ENCODE data around the gene CNPY1. TPM values are rescaled to one million over a fixed set of nuclear protein-coding genes. Genes with fewer than 3 reads are reported as not detected.

CNPY1 gene
- total RNA-seq (2014; rRNA removed; shearing (Covaris generic)) = not detected in 2 replicates

DNA sequence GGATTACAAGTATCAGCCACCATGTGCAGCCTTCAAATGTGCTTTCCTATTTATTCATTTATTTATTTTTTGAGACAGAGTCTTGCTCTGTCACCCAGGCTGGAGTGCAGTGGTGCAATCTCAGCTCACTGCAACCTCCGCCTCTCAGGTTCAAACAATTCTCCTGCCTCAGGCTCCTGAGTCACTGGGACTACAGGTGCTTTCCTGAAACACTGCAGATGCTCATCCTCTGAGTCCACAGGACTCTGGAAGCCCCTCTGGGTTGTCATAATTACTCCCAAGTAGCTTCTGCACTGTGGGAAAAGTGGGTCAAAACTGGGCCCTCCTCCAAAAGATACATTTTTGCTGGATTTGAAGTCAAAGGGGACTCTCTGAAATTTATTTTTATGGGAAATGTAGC, at the start of gene CNPY1:
CNPY1 (minus strand) TSS at position 111 of the 400 bp plus-strand sequence. CDS start 630 bp downstream, outside the sequence.

DNA sequence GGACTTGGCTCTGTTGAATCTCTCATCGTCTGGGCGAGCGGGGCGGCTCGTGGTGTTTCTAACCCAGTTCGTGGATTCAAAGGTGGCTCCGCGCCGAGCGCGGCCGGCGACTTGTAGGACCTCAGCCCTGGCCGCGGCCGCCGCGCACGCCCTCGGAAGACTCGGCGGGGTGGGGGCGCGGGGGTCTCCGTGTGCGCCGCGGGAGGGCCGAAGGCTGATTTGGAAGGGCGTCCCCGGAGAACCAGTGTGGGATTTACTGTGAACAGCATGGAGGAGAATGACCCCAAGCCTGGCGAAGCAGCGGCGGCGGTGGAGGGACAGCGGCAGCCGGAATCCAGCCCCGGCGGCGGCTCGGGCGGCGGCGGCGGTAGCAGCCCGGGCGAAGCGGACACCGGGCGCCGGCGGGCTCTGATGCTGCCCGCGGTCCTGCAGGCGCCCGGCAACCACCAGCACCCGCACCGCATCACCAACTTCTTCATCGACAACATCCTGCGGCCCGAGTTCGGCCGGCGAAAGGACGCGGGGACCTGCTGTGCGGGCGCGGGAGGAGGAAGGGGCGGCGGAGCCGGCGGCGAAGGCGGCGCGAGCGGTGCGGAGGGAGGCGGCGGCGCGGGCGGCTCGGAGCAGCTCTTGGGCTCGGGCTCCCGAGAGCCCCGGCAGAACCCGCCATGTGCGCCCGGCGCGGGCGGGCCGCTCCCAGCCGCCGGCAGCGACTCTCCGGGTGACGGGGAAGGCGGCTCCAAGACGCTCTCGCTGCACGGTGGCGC, 88.1 kb downstream of the CNPY1 start, which contains the start of gene EN2:
EN2 (plus strand) TSS at position 19 of the 767 bp plus-strand sequence; CDS start at position 268, 249 bp downstream.

Other genes with a start within 250 kb of the CNPY1 start
- gene INSIG1, start 248.7 kb downstream of the CNPY1 start, total RNA-seq (2014; rRNA removed; shearing (Covaris generic)) = 37.1 and 48.5 TPM in 2 replicates
- gene EN2, start 88.4 kb downstream of the CNPY1 start, total RNA-seq (2014; rRNA removed; shearing (Covaris generic)) = 3.6 and 5.5 TPM in 2 replicates
- 34.2 and 43.9 TPM in 2 replicates for gene RBM33, start 98.1 kb upstream of the CNPY1 start, total RNA-seq (2014; rRNA removed; shearing (Covaris generic))

Data from A375 (cell line).